HG03558 (cell line): Measurements from ENCODE around the gene FHL2.
"Not testable (repeated sequence)": the region's sequence is repeated elsewhere in the genome, so short reads cannot be mapped to it uniquely, and the experiment has no call there.

Source experiments
- ATAC-seq: cut with Tn5 transposase; IDR thresholded peaks from one replicate; pipeline ENCODE4 v1.9.1; 2021; ENCODE audit warnings: moderate number of reproducible peaks; ENCODE audit not compliant: unreplicated experiment; ENCODE audit errors: extremely low read depth

Gene FHL2

DNA sequence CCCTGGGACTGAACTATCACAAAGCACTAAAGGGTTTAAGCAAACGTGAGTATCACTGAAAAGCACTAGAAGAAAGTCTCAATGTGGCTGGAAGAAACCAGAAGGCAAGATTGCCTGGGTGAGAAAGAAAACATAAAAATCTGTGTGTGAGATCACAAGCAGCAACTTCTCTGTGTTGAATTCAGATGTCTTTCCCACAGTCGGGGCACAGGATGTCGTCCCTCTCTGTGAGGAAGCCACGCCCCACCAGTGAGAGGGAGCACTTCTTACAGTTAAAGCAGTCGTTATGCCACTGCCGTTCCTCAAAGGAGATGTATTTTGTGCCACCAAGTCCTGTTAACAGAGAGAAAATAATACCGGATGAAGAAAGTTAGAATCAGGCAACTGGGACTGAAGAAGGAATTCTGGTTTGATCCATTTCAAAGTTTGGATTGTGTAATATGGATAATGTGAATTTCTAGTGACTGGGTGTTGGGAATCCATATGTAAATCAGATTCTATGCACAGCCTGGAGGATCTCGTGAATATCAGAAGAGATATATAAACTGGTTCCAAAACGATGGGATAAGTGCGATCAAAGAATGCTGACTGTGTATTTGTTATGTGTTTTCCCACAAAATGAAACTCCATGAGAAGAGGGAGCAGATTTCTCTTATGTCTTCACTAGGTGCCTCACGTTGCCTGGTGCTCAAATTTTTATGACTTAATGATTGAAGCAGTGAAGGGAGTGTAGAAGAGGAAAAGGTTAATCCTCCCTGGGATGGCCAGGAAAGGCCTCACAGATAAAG is 37.6 kb downstream of the FHL2 start:
- ATAC-seq: no peak

DNA sequence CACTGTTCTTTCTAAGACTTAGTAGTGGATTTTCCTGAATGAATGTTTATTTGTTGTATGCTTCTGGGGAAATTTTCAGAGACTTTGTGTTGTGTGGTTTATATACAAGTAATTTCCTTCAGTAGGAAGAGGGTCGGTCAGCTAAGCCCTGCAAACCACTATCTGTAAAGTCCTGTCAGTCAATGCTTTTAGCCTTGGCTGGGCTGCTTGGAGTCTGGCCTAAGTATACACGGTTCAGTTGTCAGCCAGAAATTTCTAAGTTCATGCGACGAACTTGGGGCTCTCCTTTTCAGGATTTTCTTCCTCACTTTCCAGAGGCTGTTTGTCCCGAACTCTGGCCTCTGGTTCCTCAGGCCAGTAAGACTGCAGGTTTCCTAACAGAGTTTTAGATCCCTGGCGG is 40.3 kb downstream of the FHL2 start:
- no peak for ATAC-seq

DNA sequence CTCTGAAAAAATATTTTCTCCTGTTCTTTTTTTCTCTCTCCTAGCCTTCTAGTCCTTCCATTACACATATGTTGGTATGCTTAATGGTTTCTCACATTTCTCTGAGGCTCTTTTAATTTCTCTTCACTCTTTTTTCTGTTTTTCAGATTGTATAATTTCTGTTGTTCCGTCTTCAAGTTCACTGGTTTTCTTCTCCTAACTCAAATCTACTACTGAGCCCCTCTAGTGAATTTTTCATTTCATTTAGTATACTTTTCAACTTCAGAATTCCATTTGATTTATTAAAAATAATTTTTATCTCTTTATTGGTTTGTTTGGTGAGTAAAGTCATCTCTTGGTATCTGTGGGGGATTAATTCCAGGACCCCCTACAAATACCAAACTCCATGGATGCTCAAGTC is 41.7 kb downstream of the FHL2 start:
- no peak for ATAC-seq

DNA sequence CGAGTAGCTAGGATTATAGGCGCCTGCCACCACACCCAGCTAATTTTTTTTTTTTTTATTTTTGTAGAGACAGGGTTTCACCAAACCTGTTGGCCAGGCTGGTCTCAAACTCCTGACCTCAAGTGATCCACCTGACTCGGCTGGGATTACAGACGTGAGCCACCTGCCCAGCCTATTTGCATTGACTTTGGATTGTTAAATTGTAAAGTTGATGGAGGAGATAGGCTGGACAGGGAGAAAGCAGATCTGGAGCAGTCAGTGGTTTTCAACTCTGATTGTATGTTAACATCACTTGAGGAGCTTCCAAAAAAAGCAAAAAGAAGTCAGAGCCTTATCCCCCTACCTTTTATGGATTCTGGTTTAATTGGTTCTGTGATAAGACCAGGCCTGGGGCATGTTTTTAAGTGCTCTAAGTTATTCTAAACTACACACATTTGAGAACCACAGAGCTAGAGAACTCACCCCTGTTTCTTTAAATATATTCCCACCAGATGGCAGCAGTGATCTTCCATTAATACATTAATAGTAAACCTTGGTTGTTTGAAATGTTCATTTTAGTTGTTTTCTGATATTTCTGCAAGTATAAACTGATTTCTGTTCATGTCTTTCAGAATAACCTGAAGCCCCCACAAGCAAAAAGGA is 54.0 kb downstream of the FHL2 start:
- no peak for ATAC-seq

DNA sequence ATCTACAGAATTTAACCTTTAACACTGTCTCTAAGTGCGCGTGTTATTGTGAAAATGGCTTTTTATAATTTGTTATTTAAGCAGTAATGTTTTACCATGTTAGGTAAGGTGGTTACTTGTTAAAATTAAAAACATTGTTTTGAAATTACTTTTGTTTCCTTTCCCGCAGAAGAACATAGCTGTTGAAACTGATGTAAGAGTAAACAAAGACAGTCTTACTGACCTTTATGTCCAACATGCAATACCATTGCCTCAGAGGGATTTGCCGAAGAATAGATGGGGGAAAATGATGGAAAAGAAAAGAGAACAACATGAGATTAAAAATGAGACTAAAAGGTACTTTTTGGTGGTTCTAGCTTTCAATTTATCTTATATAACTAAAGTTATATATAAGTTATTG is 59.4 kb downstream of the FHL2 start:
- ATAC-seq: no peak

DNA sequence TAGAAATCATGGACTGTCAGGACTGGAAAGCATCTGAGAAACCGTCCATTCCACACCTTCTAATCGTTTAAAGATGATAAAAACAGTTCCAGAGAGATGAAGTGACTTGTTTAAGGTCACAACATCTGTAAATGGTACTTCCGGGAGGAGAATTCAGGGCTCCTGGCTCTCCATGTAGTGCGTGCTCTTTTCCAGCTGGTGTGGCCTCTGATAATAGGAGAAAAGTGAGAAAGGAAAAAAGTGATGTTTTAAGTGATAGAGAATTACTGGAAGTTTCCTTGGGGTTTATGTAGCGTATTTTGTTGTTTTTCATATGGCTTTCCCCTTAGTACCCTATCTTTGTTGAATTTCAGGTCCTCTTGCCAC is 60.8 kb downstream of the FHL2 start:
- peak; percentile 8 for ATAC-seq

DNA sequence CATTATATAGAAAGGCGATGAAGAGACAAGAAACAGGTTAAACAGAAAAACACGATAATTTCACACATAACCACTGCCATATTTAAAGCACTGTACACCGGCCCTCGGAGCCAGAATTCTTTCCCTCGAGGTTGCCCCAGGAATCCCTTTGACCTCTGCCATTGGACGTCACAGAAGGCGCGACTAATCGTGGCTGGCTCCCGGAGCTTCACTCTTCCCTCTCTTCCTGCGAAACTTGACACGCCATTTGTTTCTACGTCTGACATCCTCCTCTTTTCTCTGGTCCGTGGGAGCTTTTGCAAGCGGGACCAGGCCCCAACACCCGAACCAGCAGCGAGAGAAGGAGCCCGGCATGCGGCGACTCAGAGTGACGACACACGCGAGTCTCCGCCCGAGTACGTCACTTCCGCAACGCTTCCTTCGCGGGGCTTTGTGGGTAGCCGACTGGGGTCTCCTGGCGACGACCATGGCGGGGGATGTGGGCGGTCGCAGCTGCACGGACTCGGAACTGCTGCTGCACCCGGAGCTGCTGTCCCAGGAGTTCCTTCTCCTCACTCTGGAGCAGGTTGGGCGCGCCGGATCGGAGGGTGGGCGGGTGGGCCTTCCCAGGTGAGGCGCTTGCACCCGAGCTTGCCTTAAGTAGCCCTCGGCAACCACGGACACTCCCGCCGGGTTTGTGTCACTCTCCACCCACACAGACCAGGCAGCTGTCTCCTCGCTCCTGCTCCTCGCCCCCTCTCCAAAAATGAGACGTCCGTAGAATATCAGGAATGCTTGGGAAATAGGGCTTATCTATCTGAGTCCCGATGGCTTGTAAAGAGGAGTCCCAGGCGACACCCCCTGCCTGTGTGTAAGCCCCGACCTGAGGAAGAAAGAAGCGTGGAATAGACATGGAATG is 61.5 kb downstream of the FHL2 start, which contains the start of gene C2orf49:
Gene C2orf49 (plus strand): TSS at position 419 of the 898 bp plus-strand sequence. CDS start 48 bp downstream, at position 467.
- ATAC-seq: peak; percentile 81

DNA sequence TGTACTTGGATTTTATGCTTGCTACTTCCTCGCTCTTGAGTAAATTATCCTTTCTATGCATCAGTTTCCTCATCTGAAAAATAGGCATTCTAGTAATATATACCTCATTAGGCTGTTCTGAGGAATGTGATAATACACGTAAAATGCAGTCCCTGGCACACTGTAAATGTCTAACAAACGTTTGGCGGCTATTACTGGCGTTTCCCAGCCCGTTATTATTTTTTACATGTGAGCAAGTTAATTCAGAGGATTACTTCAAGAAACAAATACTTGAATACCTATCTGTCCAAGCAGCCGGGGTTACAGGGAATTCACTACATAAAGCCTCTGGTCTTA is 62.1 kb downstream of the FHL2 start:
- ATAC-seq: no peak

DNA sequence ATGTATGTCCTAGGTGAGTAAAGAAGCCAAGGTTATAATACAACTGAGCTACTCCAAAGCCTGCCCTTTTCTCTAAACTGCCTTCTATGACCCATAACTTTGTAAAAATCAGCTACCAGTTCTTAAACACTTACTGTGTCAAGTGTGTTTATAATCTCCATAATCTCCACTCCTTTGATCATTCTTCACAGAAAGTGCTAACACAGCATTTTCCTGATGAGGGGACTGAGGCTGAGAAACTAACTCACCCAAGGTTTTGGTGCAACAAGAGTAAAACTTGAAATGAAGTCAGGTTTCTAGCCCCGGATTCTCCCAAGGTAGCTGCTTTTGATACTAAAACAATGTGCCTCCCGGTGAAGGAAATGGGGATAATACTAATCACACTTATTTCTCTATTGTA is 63.4 kb downstream of the FHL2 start:
- no peak for ATAC-seq

DNA sequence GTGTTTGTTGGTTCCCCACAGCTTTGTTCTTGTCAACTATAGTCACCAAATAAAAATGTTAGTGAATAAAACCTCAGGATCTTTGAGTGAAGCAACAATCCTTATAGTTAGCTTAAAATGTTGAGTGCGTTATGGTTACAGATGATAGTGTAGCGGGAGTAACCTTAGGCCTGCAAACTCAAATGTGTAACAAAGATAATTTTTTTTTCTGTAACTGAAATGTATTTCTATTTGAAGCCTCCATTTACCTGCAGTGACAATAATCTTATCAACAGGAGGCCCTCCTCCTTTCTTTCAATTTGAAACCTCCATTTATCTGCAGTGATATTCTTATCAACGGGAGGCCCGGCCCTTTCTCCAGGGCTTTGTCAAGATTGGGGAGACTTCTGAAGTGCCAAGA is 64.6 kb downstream of the FHL2 start:
- ATAC-seq: no peak

DNA sequence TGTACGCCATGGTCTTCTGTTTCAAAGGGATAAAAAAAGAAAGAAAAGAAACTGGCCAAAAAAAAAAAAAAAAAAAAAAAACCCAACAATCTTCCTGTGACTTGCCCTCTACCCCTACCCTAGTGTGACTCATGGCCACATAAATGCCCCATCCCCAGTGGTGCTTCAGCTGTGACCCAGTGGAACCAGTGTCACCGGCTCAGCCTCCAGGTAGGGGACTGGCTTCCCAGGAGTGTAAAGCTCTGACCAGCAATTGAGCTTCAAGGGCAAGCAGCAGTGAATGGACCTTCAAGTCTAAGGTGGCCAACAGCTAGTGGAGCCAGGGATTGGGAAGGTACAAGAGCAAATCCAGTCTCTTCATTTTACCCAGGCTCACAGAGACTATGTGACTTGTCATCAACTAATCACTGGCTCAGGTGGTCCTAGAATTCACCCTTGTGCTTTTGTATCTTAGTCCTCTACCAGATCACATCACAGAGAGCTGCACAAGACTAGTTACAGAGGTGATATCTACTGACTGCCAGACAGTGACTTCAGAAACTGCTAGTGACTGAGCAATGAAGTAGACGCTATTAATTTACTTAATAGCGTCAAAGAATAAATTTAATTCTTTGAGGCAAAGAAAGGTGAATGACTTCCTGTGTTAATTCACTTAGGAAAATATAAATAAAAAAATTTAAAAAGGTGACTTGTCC is 68.0 kb downstream of the FHL2 start:
- ATAC-seq: no peak

DNA sequence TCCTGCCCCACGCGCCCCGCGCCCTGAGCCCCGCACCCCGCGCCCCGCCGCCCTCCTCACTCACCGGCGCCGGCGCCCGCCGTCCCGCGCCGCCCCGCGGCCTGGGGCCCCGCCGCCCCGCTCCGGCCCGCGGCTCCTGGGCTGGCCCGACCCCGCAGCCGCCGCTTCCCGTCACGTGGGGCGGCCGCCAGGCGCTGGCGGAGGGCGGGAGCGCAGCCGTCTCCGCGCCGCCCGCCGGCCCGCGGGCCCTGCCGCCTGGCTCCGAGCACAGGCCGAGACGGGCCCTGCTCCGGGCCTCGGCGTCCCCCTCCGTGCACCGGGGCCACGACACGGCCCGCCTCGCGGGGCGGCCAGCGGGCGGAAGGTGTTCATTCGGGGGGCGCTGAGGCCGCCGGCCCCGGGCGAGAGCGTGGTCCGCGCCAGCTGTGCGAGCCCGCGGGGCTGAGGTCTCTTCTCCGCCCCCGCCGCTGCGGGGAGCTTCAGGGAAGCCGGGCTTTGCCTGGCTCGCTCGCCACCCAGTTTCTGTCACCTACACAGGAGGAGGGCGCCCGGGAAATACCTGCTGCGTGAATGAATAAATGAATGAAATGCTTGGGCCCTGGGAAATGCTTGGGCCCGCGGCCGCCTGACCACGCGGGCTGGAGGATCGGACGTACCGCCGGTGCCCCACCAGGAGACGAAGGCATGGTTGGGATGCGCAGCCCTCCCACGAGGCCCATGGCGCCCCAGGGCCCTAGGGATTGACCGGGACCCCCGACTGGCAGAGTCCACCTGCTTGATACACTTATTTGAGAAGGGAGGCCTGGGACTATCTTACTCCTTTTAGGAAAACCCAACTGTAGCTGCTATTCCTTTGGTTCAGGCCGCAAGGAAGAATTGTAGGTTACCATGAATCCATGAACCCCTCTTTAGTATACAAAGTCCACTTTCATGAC is 69.0 kb downstream of the FHL2 start, which contains the start of gene TGFBRAP1:
Gene TGFBRAP1 (minus strand): TSS at position 175 of the 935 bp plus-strand sequence. CDS start 21,434 bp downstream, outside the sequence.
- peak; percentile 48 for ATAC-seq

DNA sequence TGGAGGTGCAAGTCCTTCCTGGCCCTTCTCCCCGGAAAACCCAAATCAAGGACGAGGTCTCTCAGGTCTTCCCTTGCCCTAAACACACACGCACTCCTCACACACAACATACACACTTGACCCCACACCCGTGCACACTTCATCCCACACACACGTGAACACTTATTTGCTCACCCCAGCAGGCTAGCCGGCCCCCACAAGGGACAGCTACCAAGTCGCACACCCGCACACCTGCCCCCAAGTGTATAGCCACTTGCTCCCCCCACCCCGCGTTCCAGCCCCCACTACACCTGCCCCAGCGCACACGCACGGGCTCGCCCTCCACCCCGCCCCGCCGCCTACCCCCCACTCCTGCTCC is 69.7 kb downstream of the FHL2 start:
- no peak for ATAC-seq

DNA sequence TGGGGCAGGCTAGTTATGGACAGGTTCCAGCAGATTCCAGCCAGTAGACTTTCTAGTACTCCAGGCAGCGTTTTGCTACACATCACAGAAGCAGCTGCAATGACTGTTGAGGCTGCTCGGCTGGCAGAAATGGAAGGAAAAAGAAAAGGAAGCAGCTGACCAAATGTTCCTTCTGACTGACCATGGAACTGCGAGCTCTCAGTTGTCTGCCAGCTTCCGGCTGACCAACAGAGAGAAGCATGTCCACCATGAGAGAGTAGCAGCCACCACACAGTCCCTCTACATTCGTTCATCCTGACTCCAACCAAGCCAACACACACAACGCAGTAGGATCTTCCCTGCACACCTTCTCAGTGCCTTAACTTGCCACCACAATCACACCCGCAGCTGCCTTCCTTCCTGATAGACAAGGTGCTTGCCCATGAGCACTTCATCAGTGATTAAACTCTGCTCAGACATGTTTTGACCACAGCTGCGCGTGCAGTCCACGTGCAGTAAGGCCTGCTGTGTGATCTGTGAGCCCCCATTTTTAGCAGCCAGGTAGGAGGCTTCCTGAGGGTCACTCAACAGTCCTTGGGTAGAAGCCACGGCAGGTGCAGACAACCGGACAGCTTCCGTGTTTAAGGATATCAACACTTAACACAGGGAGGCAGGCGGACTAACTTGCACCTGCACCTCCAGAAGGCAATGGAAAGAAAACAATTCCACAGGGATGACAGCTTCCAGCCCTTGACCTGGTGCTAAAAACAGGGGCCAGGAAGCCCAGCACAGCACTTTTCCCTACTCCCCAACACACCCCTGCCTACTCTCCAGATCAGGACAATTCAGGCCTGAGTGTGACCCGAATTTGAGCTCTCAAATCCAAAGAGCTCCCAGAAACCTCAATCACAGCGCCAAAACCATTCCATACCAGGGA is 70.3 kb downstream of the FHL2 start:
- ATAC-seq: no peak

DNA sequence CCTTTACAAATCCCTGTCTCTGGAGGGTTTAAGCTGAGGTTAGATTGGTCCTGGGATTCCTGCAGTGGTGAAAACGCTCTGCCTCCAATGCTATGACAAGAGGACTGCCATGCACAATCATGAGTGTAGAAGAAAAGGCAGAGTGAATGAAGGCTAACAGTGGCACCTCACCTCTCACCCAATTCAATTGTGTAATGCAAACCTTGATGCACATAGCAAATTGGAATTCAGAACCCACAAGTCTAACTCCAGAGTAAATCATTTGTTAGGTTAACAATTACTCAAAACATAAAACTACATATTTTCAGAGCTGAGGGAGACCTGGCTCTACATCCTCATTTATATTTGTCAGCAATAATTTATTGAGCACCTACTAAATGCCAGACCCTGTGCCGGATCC is 71.2 kb downstream of the FHL2 start:
- ATAC-seq: no peak

DNA sequence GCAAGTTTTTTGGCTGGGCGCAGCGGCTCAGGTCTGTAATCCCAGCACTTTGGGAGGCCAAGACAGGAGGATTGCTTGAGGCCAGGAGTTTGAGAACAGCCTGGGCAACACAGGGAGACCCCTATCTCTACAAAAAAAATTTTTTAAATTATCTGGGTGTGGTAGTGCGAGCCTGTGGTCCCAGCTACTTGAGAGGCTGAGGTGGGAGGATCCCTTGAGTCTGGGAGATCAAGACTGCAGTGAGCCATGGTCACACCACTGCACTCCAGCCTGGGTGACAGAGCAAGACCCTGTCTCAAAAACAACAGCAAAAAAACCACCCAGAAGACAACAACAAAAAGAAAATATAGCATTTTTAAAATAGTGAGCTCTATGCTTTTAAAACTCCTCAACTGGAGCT is 71.6 kb downstream of the FHL2 start:
- ATAC-seq: not testable (repeated sequence)

DNA sequence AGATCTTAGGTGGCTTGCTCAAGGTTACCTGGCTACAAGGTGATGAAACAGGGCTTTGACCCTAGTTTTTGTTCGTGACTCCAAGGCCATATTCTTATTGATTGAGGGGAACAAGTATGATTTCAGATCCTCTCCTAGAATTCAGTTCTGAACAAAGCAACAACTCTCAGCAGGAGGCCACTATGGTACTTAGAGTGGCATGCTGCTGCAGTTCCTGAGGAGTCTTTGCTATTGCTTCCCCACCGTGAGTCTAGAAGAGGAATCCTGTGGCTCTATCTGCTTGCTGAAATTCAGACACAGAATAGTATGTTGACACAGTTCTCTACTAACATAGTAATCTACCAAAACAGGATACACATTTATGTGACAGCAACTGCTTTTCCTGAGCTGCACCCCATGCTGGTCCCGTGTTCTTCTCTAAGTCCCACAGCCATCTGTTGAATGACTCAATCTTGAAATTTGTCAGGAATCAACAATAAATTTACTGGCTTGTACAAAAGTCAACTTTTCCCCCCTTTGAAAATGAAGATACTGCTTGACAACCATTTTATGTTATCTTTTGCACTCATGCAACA is 73.4 kb downstream of the FHL2 start:
- ATAC-seq: no peak

DNA sequence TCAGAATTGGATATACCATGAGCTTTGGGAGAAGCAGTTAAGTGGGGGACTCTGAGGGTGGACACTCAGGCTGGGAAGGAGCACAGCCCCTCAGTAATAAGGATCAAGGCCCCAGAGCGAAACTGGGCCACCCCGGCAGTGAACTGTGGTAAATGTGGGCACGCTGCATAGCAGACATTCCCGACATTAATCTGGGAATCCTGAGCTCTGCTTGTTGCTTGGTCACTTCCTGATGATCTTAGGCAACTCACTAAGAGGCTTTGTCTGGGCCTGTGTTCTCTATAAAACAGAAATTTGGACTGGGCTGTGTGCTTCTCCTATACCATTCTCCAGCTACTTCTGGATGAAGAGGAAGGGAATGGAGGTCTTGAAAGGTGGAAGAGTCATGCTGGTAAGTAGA is 74.1 kb downstream of the FHL2 start:
- no peak for ATAC-seq
